Embryonic facial prominence (tissue), 1 donor: ENCODE data around the gene BRIP1.
"Not testable (repeated sequence)": the region's sequence is repeated elsewhere in the genome, so short reads cannot be mapped to it uniquely, and the experiment has no call there.

ENCODE experiments used
- DNase-seq: peaks from one replicate; pipeline ENCODE4 v3.0.0-alpha.2; 2016; ENCODE audit errors: extremely low spot score

BRIP1 gene

GRCh38 chr17:61828694-61829093 is 34.6 kb downstream of the BRIP1 start:
- no peak for DNase-seq

GRCh38 chr17:61827649-61828395 is 35.5 kb downstream of the BRIP1 start:
- no peak for DNase-seq

- DNase-seq = not testable (repeated sequence)
These were observed 36.5 kb downstream of the BRIP1 start for GRCh38 chr17:61826866-61827265.

GRCh38 chr17:61826198-61826597 is 37.1 kb downstream of the BRIP1 start:
- DNase-seq = not testable (repeated sequence)

- no peak for DNase-seq
These were observed 37.7 kb downstream of the BRIP1 start for GRCh38 chr17:61825448-61826137.

GRCh38 chr17:61822326-61823285 is 40.7 kb downstream of the BRIP1 start:
- DNase-seq = no peak

- no peak for DNase-seq
These were observed 41.7 kb downstream of the BRIP1 start for GRCh38 chr17:61821655-61822054.

- not testable (repeated sequence) for DNase-seq
These were observed 44.1 kb downstream of the BRIP1 start for GRCh38 chr17:61819265-61819664.

- DNase-seq = no peak
These were observed 45.1 kb downstream of the BRIP1 start for GRCh38 chr17:61818225-61818624.

GRCh38 chr17:61817452-61817851 is 45.9 kb downstream of the BRIP1 start:
- DNase-seq = no peak

GRCh38 chr17:61816538-61816937 is 46.8 kb downstream of the BRIP1 start:
- DNase-seq = no peak

- DNase-seq = no peak
These were observed 47.3 kb downstream of the BRIP1 start for GRCh38 chr17:61815863-61816503.

- no peak for DNase-seq
These were observed 48.8 kb downstream of the BRIP1 start for GRCh38 chr17:61814485-61814884.

- DNase-seq = no peak
These were observed 50.1 kb downstream of the BRIP1 start for GRCh38 chr17:61813211-61813610.

- no peak for DNase-seq
These were observed 50.6 kb downstream of the BRIP1 start for GRCh38 chr17:61812747-61813146.

- peak; percentile 22 for DNase-seq
These were observed 53.4 kb downstream of the BRIP1 start for GRCh38 chr17:61809816-61810392.

- no peak for DNase-seq
These were observed 54.9 kb downstream of the BRIP1 start for GRCh38 chr17:61808442-61808841.

GRCh38 chr17:61806936-61807335 is 56.4 kb downstream of the BRIP1 start:
- no peak for DNase-seq

GRCh38 chr17:61806081-61806828 is 57.1 kb downstream of the BRIP1 start:
- no peak for DNase-seq

GRCh38 chr17:61805399-61805798 is 57.9 kb downstream of the BRIP1 start:
- DNase-seq = no peak

- no peak for DNase-seq
These were observed 59.5 kb downstream of the BRIP1 start for GRCh38 chr17:61803796-61804195.
